ENCODE data around the gene PNMA6F. TPM values are rescaled to one million over a fixed set of nuclear protein-coding genes. Genes with fewer than 3 reads are reported as not detected.
A peak's percentile ranks its signal among the peaks of the same experiment; 100 is the strongest.
"Not testable (repeated sequence)": the region's sequence is repeated elsewhere in the genome, so short reads cannot be mapped to it uniquely, and the experiment has no call there.

PNMA6F gene
- total RNA-seq, 1 donor from 2014 or later, result not detected

GRCh38 chrX:153336988-153337387 lies 15.4 kb upstream of the PNMA6F start:
- intact Hi-C loops (cut with DNase I), result no loop called here
- DNase-seq (ENCODE audit: missing footprints) (no peak), ATAC-seq (no peak)

- DNase-seq (ENCODE audit: missing footprints), result no peak
- intact Hi-C loops (cut with DNase I), result no loop called here
- ATAC-seq, result no peak
Measured at GRCh38 chrX:153336121-153336894, 14.7 kb upstream of the PNMA6F start.

- DNase-seq (ENCODE audit: missing footprints), result no peak
Measured at GRCh38 chrX:153334654-153335295, 13.2 kb upstream of the PNMA6F start.

GRCh38 chrX:153333821-153334653 lies 12.5 kb upstream of the PNMA6F start, which contains the start of gene ZNF275:
ZNF275 (plus strand) TSS chrX:153334153; CDS start chrX:153336680, 2,527 bp downstream.
- ATAC-seq (peak; percentile 100), DNase-seq (ENCODE audit: missing footprints) (peak; percentile 92)
- intact Hi-C loops (cut with DNase I), result no loop called here

More at GRCh38 chrX:153334654-153335295, 13.2 kb upstream of the PNMA6F start:
- no peak for ATAC-seq
- intact Hi-C loops (cut with DNase I), result no loop called here

DNA sequence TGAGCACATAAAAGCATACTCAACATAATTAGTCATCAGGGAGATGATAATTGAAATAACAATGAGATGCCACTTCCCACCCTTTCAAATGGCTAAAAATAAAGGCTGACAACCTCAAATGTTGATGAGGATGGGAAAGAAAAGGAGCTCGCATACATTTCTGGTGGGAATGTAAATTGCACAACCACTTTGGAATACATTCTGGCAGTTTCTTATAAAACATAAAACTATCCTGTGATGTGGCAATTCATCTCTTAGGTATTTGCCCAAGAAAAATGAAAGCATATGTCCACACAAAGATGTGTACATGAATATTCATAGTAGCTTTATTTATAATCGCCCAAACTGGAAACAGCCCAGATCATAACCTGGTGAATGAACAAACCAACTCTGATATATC lies 11.7 kb upstream of the PNMA6F start:
- DNase-seq (ENCODE audit: missing footprints) (no peak), ATAC-seq (no peak)
- intact Hi-C loops (cut with DNase I), result no loop called here

DNA sequence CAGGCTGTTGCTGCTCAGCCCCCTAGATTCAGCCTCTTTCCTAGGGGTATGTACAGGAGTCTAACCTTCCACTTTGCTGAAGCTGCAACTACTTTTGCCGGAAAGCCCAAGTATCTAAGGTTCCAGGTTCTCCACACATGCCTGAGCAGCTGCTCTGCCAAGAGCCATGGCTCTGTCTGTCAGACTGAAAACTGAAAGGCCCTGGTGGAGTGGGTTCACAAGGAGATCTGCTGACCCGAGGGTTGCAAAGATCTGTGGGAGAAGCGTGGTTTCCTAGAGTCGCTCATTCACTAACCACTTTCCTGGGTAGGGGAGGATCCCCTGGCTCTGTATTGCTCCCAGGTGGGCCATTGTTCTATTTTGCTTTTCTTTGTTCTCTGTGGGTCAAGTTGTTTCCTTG lies 6.0 kb upstream of the PNMA6F start:
- no peak for ATAC-seq
- no peak for DNase-seq (ENCODE audit: missing footprints)
- intact Hi-C loops (cut with DNase I), result no loop called here

DNA sequence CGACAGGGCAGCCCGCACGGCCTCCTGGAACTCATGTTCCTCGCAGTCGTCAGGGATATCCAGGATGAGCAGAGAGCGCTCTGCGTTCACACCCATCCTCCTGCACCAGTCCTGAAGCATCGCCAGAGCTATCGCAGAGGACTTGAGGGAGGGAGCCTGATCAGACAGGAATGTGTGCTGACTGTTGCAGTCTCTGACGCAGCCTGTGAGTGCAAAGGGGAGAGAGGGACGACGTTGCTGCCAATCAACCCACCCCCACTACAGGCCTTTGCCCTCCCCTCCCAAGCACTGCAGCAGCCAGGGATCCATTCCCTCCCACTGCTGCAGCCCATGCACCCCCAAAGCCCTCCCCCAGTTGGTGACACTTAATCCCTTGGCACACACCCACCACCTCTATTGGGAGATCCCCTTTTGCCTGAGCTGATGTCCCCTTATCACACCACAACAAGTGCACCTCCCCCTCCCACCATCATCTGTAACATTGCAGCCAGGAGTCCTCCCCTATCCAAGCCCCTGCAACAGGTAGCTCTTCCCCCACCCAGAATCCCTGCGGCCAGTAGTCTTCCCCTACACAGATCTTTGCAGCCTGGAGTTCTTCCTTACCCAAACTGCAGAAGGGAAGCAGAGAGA lies 897 bp downstream of the PNMA6F start:
- DNase-seq (ENCODE audit: missing footprints), result no peak
- intact Hi-C loops (cut with DNase I), result no loop called here
- no peak for ATAC-seq

- ATAC-seq; DNase-seq (ENCODE audit: missing footprints); intact Hi-C loops (cut with DNase I): not testable (repeated sequence)
Measured at GRCh38 chrX:153320047-153320443, 1.5 kb downstream of the PNMA6F start.

DNA sequence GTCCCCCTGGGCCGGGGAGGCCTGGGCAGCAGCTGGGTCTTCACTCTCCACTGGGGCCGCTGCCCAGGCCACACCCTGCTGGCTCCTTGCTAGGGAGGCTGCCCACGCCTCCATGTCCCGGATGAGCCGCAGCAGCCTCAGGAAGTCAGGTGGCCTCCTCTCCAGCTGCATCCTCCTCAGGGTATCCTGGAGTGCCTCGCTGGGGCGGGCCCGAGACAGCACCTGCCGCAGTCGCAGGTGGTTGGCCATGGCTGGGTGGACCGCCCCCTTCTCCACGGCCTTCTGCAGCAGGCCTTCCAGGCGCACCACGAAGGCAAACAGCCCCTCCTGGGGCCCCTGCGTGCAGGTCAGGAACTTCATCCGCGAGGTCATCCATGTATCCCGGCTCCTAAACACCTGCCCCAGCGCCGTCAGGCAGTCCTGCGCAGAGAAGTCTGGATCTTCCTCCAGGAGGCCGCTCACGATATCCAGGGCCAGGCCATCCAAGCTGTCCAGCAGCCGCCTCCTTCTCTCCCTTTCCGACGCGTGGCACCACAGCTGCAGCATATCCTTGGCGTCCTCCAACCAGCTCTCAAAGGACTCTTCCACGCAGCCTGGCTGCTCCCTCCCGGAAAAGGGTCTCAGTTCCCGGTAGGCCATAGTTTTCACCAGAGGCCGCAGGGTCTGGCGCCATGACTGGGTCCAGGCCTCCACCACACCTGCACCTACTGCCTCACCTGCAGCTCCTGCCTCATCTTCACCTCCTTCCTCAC lies 2.1 kb downstream of the PNMA6F start:
- no peak for DNase-seq (ENCODE audit: missing footprints)
- intact Hi-C loops (cut with DNase I), result no loop called here
- ATAC-seq, result no peak

- intact Hi-C loops (cut with DNase I), result no loop called here
- DNase-seq (ENCODE audit: missing footprints), result no peak
Measured at GRCh38 chrX:153318811-153319210, 2.8 kb downstream of the PNMA6F start.

GRCh38 chrX:153317996-153318722 lies 3.4 kb downstream of the PNMA6F start:
- intact Hi-C loops (cut with DNase I), result no loop called here
- DNase-seq (ENCODE audit: missing footprints) (no peak), ATAC-seq (no peak)

More at GRCh38 chrX:153318811-153319210, 2.8 kb downstream of the PNMA6F start:
- ATAC-seq, result no peak

GRCh38 chrX:153317306-153317705 lies 4.3 kb downstream of the PNMA6F start:
- DNase-seq (ENCODE audit: missing footprints), result no peak
- intact Hi-C loops (cut with DNase I), result no loop called here
- no peak for ATAC-seq

- DNase-seq (ENCODE audit: missing footprints) (no peak), ATAC-seq (no peak)
- intact Hi-C loops (cut with DNase I), result no loop called here
Measured at GRCh38 chrX:153312842-153313241, 8.7 kb downstream of the PNMA6F start.

DNA sequence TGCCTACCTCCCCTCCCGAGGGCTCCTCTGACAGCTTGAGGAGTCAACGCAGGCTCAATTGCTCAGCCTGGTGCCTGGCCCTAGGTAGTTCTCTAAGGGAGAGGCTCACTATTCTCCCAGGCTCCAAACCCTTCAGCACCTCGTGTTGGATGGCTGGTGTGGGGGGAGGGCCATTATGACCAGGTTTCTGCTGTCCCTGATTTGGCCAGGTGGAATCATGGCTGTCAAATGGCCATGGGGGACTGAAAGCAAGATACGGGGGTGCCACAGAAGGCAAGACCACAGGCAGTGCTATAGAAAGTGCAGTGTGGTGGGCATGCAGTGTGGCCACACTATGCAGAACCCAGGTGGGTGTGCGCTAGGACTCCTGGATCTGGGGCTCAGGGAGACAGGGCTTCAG lies 9.5 kb downstream of the PNMA6F start:
- DNase-seq (ENCODE audit: missing footprints), result no peak
- intact Hi-C loops (cut with DNase I), result no loop called here
- no peak for ATAC-seq

DNA sequence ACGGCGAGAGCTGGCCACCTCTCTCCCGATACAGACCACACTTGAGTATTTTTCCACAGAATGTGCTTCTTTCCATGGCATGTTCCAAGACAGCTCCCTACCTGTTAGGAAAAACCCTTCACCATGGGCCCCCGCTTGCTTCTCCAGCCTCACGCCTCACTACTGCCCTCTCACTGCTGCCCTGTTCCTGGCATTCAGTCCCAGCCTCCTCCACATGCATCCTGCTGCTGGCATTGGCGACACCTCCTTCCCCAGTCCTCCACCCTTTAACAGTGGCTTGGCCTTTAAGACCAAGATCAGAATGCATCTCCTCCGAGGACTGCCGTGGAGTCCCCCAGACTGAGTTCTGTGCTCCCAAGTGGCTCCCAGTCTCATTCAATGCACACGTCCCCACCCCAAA lies 10.7 kb downstream of the PNMA6F start:
- intact Hi-C loops (cut with DNase I), result no loop called here
- no peak for ATAC-seq

GRCh38 chrX:153307276-153308178 lies 14.0 kb downstream of the PNMA6F start:
- intact Hi-C loops (cut with DNase I), result no loop called here
- DNase-seq (ENCODE audit: missing footprints) (no peak), ATAC-seq (no peak)

More for the DNA sequence above, 10.7 kb downstream of the PNMA6F start:
- no peak for DNase-seq (ENCODE audit: missing footprints)

All from Right ventricle myocardium inferior (tissue), 1 donor.